Progenitor cell of endocrine pancreas (in vitro differentiated cells): ENCODE measurements around the gene KDELR3. TPM values are rescaled to one million over a fixed set of nuclear protein-coding genes. Genes with fewer than 3 reads are reported as not detected.
A peak's percentile ranks its signal among the peaks of the same experiment; 100 is the strongest.

Experiments
- DNase-seq: peaks from one replicate; pipeline ENCODE4 v3.0.0; 2021; ENCODE audit warnings: low spot score; ENCODE audit not compliant: unreplicated experiment
- H3K27ac Mint-ChIP-seq: 2 replicates; pipeline ENCODE4 v1.8.0; 2021; ENCODE audit warnings: mild to moderate bottlenecking, moderate library complexity, mixed read lengths
- H3K27me3 Mint-ChIP-seq: 2 replicates; pipeline ENCODE4 v1.8.0; 2021; ENCODE audit warnings: mixed read lengths
- H3K36me3 Mint-ChIP-seq: 2 replicates; pipeline ENCODE4 v1.8.0; 2022; ENCODE audit warnings: mixed read lengths; ENCODE audit not compliant: insufficient read depth
- H3K4me1 Mint-ChIP-seq: 2 replicates; pipeline ENCODE4 v1.8.0; 2021; ENCODE audit warnings: low read depth, mixed read lengths
- H3K4me3 Mint-ChIP-seq: 2 replicates; pipeline ENCODE4 v1.8.0; 2021; ENCODE audit warnings: low read depth, mild to moderate bottlenecking, moderate library complexity, mixed read lengths
- H3K9me3 Mint-ChIP-seq: 2 replicates; pipeline ENCODE4 v1.8.0; 2021; ENCODE audit warnings: low read depth, mixed read lengths
- CTCF ChIP-seq: fragments of 200-600 bp; sonication (generic); IDR thresholded peaks from one replicate; pipeline ENCODE4 v1.5.0; 2021; ENCODE audit warnings: antibody characterized with exemption, mild to moderate bottlenecking; ENCODE audit not compliant: unreplicated experiment
- total RNA-seq: library from RNA; stranded (reverse); gene quantifications from 2 replicates; pipeline ENCODE4 v1.2.1, GENCODE V29; 2021

KDELR3 gene
- total RNA-seq, 1 donor from 2014 or later, result 5.7 TPM

GRCh38 chr22:38489142-38489541, 21.2 kb downstream of the KDELR3 start:
- Mint-ChIP-seq H3K4me3 (no peak overlapping the region), H3K27me3 (no peaks in the 10 kb centered on the region), H3K27ac (no peak overlapping the region), H3K36me3 (peaks cover 54% of the 10 kb centered on the region), H3K9me3 (no peaks in the 10 kb centered on the region), H3K4me1 (no peaks in the 10 kb centered on the region)
- no peak for DNase-seq
- no peak for TF ChIP-seq CTCF

GRCh38 chr22:38489561-38490145, 21.8 kb downstream of the KDELR3 start:
- no peak overlapping the region for H3K4me3 Mint-ChIP-seq
- no peaks in the 10 kb centered on the region for H3K9me3 Mint-ChIP-seq
- peaks cover 54% of the 10 kb centered on the region for H3K36me3 Mint-ChIP-seq
- H3K4me1 Mint-ChIP-seq, result no peaks in the 10 kb centered on the region
- TF ChIP-seq CTCF, result no peak
- peak overlapping the region; percentile 69 for H3K27ac Mint-ChIP-seq
- no peak for DNase-seq
- no peaks in the 10 kb centered on the region for H3K27me3 Mint-ChIP-seq

DNA sequence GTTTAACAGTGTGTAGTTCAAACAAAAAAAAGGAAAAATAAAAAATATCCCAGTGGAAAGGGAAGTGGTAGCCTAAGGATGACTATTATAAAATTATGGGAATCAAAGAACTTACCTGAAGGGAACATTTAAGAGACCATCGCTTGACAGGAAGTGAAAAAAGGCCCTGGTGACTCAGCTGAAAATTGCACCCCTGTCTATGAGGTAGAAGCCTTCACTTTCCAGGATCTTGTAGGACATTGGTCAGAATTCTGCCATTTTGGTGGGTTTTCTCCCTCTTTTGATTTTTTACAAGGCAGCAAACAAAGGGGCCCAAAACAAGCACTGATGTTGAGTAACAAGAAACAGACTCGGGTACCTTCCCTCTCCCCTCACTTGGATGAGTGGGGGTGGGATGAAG, 22.6 kb downstream of the KDELR3 start:
- Mint-ChIP-seq H3K9me3 (no peaks in the 10 kb centered on the region), H3K27me3 (no peaks in the 10 kb centered on the region), H3K4me1 (no peaks in the 10 kb centered on the region), H3K36me3 (peaks cover 55% of the 10 kb centered on the region), H3K27ac (peak overlapping the region; percentile 78), H3K4me3 (no peak overlapping the region)
- DNase-seq, result no peak
- no peak for TF ChIP-seq CTCF

DNA sequence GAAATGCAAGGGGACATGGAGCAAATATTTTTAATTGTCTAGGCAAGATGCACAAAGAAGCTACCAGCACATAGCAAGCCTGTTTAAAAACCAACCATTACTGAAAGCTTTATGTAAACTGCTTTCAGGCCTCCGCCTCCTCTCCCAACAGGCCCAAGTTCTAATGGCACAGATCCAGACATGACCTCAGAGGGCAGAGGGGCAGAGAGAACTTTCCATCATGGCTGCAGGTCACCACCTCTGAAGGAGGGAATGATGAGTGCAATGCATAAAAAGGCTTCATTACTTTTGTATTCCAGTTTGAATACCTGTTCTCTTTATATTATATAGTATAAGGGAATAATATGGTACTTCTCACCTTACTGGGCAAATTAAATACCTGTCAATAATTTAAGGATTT, 23.0 kb downstream of the KDELR3 start:
- Mint-ChIP-seq H3K27me3 (no peaks in the 10 kb centered on the region), H3K9me3 (no peaks in the 10 kb centered on the region), H3K27ac (peak overlapping the region; percentile 78), H3K4me3 (no peak overlapping the region), H3K4me1 (no peaks in the 10 kb centered on the region), H3K36me3 (peaks cover 53% of the 10 kb centered on the region)
- no peak for DNase-seq
- no peak for TF ChIP-seq CTCF

DNA sequence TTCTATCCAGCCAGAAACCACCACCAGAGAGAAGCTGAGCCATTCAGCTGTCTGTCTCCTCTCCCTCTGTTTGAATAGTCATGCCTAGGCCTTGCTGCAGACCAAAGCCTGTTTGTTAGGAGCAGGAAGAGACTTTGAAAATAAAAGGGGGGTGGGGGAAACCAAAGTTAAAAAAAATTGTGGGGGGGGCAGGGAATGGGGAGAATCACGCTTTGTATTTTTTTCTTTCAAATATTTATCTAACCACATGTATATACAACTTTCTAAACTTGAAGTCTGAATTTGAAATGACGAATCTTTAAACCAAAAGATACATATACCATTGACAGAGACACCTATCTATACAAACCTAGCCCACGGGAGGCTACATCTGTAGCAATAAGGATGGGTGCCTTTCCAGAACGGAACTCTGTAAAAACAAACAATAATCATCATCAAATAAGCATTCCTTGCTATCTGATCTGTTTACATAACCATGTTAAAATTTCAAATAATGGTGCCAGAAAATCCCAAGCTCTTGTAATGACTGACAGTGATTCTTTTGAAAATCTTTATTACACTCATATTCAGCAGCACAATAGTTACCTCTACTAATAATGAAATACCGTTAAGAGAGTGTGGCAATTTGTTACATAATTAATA, 23.9 kb downstream of the KDELR3 start:
- Mint-ChIP-seq H3K27me3 (no peaks in the 10 kb centered on the region), H3K4me1 (no peaks in the 10 kb centered on the region), H3K4me3 (no peak overlapping the region), H3K36me3 (peaks cover 49% of the 10 kb centered on the region), H3K27ac (no peak overlapping the region), H3K9me3 (no peaks in the 10 kb centered on the region)
- TF ChIP-seq CTCF, result no peak
- DNase-seq, result no peak
